HepG2 (cell line): ENCODE results near the gene RGMA. TPM values are rescaled to one million over a fixed set of nuclear protein-coding genes. Genes with fewer than 3 reads are reported as not detected.

ENCODE experiments used
- ATAC-seq: fragments of 200-7000 bp; cut with Tn5 transposase; 3 replicates; pipeline ENCODE4 v1.9.1; 2020; ENCODE audit warnings: mild to moderate bottlenecking, moderate library complexity
- BruUV-seq: library from RNA; stranded (reverse); fragments of 400-500 nt; replicated peaks from 2 replicates; lab custom pipeline; 2021; lab: Mats Ljungman, UMichigan
- CTCF ChIA-PET: fragments of 300-600 bp; formaldehyde crosslinking; extraction: SDS; loops from one replicate; lab custom pipeline; 2021; ENCODE audit warnings: low total read pairs, inconsistent platforms, low intra/inter-chr PET ratio; lab: Yijun Ruan, JAX
- POLR2A ChIA-PET: fragments of 350-600 bp; sonication (Branson Sonifier 250); formaldehyde crosslinking; loops from one replicate; lab custom pipeline; 2020; ENCODE audit warnings: antibody characterized with exemption, inconsistent platforms; lab: Yijun Ruan, JAX
- DNase-seq: peaks from one replicate; pipeline ENCODE4 v3.0.0-alpha.2; 2015; ENCODE audit warnings: low spot score
- FAIRE-seq: peaks from 3 replicates; lab custom pipeline; 2011; peaks lifted over from hg19 to GRCh38; lab: Jason Lieb, UNC
- H2AFZ ChIP-seq: one replicate; pipeline ENCODE4 v1.6.1; 2011; ENCODE audit warnings: low read length, inconsistent platforms
- H3K27ac ChIP-seq: fragments of 300-600 bp; 3 replicates; pipeline ENCODE4 v1.8.0; 2011; ENCODE audit warnings: mixed run types, mild to moderate bottlenecking, mixed read lengths, low read length, inconsistent platforms; ENCODE audit not compliant: insufficient read depth; ENCODE audit errors: extremely low read length
- H3K27me3 ChIP-seq, 2 experiments: fragments of 200-600 bp in 1 of 2; 2 replicates in 1 of 2; 3 replicates in 1 of 2; pipeline versions ENCODE4 v1.6.0 to v1.8.0; 2011; ENCODE audit warnings: low read length in 2 of 2, mild to moderate bottlenecking in 2 of 2, moderate library complexity in 2 of 2, inconsistent platforms in 1 of 2; ENCODE audit not compliant: insufficient read depth in 2 of 2, control insufficient read depth in 1 of 2
- H3K36me3 ChIP-seq, 2 experiments: fragments of 200-600 bp in 1 of 2; replicated peaks in 1 of 2; 2 replicates in 1 of 2; 3 replicates in 1 of 2; pipeline versions ENCODE4 v1.5.1 to v1.8.0; 2011; ENCODE audit warnings: low read length in 2 of 2, inconsistent platforms in 1 of 2; ENCODE audit not compliant: insufficient read depth in 2 of 2, control insufficient read depth in 1 of 2
- H3K4me1 ChIP-seq: 2 replicates; pipeline ENCODE4 v1.5.1; 2012; ENCODE audit warnings: low read length, inconsistent platforms; ENCODE audit not compliant: insufficient read depth
- H3K4me2 ChIP-seq: 2 replicates; pipeline ENCODE4 v1.6.0; 2011; ENCODE audit warnings: low read depth, low read length, inconsistent platforms
- H3K4me3 ChIP-seq, 3 experiments: fragments of 200-600 bp in 1 of 3; sonication (generic), shearing (Covaris generic) in 1 of 3; replicated peaks in 1 of 3; 2 replicates each; pipeline ENCODE4 v1.5.1; 2011 to 2016; ENCODE audit warnings: low read length in 3 of 3, inconsistent platforms in 2 of 3, low read depth in 2 of 3, mild to moderate bottlenecking in 2 of 3, control low read depth in 1 of 3, mixed read lengths in 1 of 3; ENCODE audit not compliant: insufficient read depth in 1 of 3
- H3K79me2 ChIP-seq: one replicate; pipeline ENCODE4 v1.6.1; 2011; ENCODE audit warnings: low read length, inconsistent platforms; ENCODE audit not compliant: insufficient read depth
- H3K9ac ChIP-seq: 2 replicates; pipeline ENCODE4 v1.6.0; 2011; ENCODE audit warnings: mild to moderate bottlenecking, low read depth, low read length, inconsistent platforms; ENCODE audit not compliant: insufficient read depth
- H3K9me3 ChIP-seq: 2 replicates; pipeline ENCODE4 v1.5.1; 2012; ENCODE audit warnings: mild to moderate bottlenecking, low read length
- H4K20me1 ChIP-seq: 2 replicates; pipeline ENCODE4 v1.6.0; 2011; ENCODE audit warnings: inconsistent platforms, mild to moderate bottlenecking, low read length, moderate library complexity; ENCODE audit not compliant: insufficient read depth
- BORCS8-MEF2B ChIP-seq: sonication (generic); formaldehyde crosslinking; IDR thresholded peaks from 2 replicates; pipeline ENCODE4 v1.8.0; 2022; ENCODE audit warnings: mild to moderate bottlenecking, missing genetic modification reagents
- GTF2F1 ChIP-seq: fragments of 150-350 bp; IDR thresholded peaks from 2 replicates; pipeline ENCODE4 v1.6.1; 2014; ENCODE audit warnings: low read length
- MEIS2 ChIP-seq: sonication (generic); formaldehyde crosslinking; IDR thresholded peaks from 2 replicates; pipeline ENCODE4 v1.9.0; 2021; ENCODE audit warnings: mild to moderate bottlenecking, missing genetic modification reagents
- SUZ12 ChIP-seq: fragments of 150-350 bp; IDR thresholded peaks from 2 replicates; pipeline ENCODE4 v1.6.1; 2014; ENCODE audit warnings: low read depth, low read length
- ZKSCAN1 ChIP-seq: fragments of 150-350 bp; IDR thresholded peaks from 2 replicates; pipeline ENCODE4 v1.6.1; 2014; ENCODE audit warnings: low read length
- ZNF629 ChIP-seq: sonication (generic); formaldehyde crosslinking; conservative IDR thresholded peaks from 2 replicates; pipeline ENCODE4 v1.5.0; 2020; ENCODE audit warnings: missing genetic modification reagents
- ZSCAN12 ChIP-seq: sonication (generic); formaldehyde crosslinking; IDR thresholded peaks from 2 replicates; pipeline ENCODE4 v1.9.0; 2021; ENCODE audit warnings: mild to moderate bottlenecking, missing genetic modification reagents
- ZSCAN31 ChIP-seq: sonication (generic); formaldehyde crosslinking; IDR thresholded peaks from 2 replicates; pipeline ENCODE4 v1.5.0; 2020; ENCODE audit warnings: low read depth, mild to moderate bottlenecking, missing genetic modification reagents
- WGBS: methylation state at CpG from one replicate; pipeline ENCODE4 v1.1.6; 2017; ENCODE audit warnings: low lambda C conversion rate; 5-methylcytosine and 5-hydroxymethylcytosine counted together
- in situ Hi-C: cut with HindIII; loops from 2 replicates; pipeline ENCODE4 v1.10.0; 2017; ENCODE audit warnings: low pct_unique_long_range_greater_than_20kb; ENCODE audit not compliant: extremely low pct_ligation_motif_present
- intact Hi-C: fragments of 100-400 bp; cut with micrococcal nuclease; formaldehyde crosslinking; loops from one replicate; pipeline ENCODE4 v1.10.0; 2022; ENCODE audit not compliant: unreplicated experiment
- polyA plus RNA-seq, 8 experiments: library from polyadenylated mRNA; depleted of rRNA in 3 of 8; stranded (reverse) in 7 of 8; unstranded in 1 of 8; fragments of >200 nt; fragmentation: Illumina TruSeq in 4 of 8; extraction: Trizol in 4 of 8; gene quantifications; 2 replicates each; pipeline versions ENCODE4 v1.2.1 to v1.2.3, GENCODE V29; 2011 to 2016; ENCODE audit warnings: low read depth in 4 of 8, missing spikeins in 1 of 8, mixed read lengths in 1 of 8; ENCODE audit not compliant: insufficient read depth in 1 of 8
- total RNA-seq, 5 experiments: library from RNA; depleted of rRNA; stranded (reverse); fragments of >200 nt; fragmentation: Illumina TruSeq; extraction: Trizol; gene quantifications; 2 replicates each; pipeline ENCODE4 v1.2.3, GENCODE V29; 2016; ENCODE audit warnings: low read depth in 1 of 5
- TF ChIP-seq, protein P1 (sequence below): IDR thresholded peaks from 2 replicates; pipeline ENCODE4 v1.6.1; 2016; ENCODE audit warnings: low read depth

RGMA gene
- total and polyA plus RNA-seq, 2 of the 13 experiments (the other 11 are each of a cell fraction or from before 2014, with no cell fraction given) = not detected

DNA sequence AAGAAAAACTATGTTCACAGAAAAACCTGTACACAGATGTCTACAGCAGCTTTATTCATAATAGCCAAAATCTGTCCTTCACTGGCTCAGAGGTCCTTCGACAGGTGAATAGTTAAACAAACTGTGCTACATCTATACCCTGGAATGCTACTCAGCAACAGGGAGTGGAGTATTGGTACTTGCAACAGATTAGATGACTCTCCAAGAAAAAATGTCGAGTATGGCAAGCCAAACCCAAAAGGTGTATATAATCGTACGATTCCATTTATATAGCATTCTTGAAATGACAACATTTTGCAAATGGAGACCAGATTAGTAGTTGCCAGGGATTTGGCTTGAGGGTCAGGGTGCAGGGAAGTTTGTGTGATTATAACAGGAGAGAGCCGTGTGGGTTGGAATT, 22.4 kb upstream of the RGMA start:
- H3K4me2 ChIP-seq = no peak overlapping the region
- H3K27me3 ChIP-seq = peaks cover 8 to 29% of the 10 kb centered on the region in 2 experiments; a peak in 3 of 5 replicates
- WGBS = 41% methylated on average over 5 of the region's 5 CpGs
- TF ChIP-seq ZNF629 (CRISPR knock-in tag) (no peak), GTF2F1 (no peak), ZKSCAN1 (no peak), BORCS8-MEF2B (CRISPR knock-in tag) (no peak), ZSCAN12 (CRISPR knock-in tag) (no peak), MEIS2 (CRISPR knock-in tag) (no peak), ZSCAN31 (CRISPR knock-in tag) (no peak), SUZ12 (no peak)
- TF ChIP-seq, protein P1, sequence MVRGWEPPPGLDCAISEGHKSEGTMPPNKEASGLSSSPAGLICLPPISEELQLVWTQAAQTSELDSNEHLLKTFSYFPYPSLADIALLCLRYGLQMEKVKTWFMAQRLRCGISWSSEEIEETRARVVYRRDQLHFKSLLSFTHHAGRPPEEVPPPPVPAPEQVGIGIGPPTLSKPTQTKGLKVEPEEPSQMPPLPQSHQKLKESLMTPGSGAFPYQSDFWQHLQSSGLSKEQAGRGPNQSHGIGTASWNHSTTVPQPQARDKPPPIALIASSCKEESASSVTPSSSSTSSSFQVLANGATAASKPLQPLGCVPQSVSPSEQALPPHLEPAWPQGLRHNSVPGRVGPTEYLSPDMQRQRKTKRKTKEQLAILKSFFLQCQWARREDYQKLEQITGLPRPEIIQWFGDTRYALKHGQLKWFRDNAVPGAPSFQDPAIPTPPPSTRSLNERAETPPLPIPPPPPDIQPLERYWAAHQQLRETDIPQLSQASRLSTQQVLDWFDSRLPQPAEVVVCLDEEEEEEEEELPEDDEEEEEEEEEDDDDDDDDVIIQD (CRISPR knock-in tag) = no peak
- TF ChIP-seq, all 625 proteins: peak for 0
- H3K4me3 ChIP-seq = no peak overlapping the region
- FAIRE-seq (no peak), DNase-seq (no peak), ATAC-seq (no peak)
- no peak overlapping the region for H2AFZ ChIP-seq
- no peaks in the 10 kb centered on the region for H3K4me1 ChIP-seq
- no peak overlapping the region for H3K9ac ChIP-seq
- no TSS peak for BruUV-seq
- H3K9me3 ChIP-seq = no peaks in the 10 kb centered on the region
- H3K27ac ChIP-seq = no peak overlapping the region
- no peaks in the 10 kb centered on the region for H3K79me2 ChIP-seq
- POLR2A ChIA-PET = no interaction called here
- H4K20me1 ChIP-seq = no peaks in the 10 kb centered on the region
- intact Hi-C loops (no loop called here), in situ Hi-C loops (no loop called here)
- CTCF ChIA-PET = no interaction called here
- H3K36me3 ChIP-seq = no peaks in the 10 kb centered on the region
